OCI-LY7 (cell line): ENCODE results near the gene JAM3.

ENCODE experiments used
- CTCF ChIP-seq: fragments of 200-600 bp; sonication (generic); conservative IDR thresholded peaks from 2 replicates; pipeline ENCODE4 v1.5.1; 2014; ENCODE audit warnings: mild to moderate bottlenecking, antibody characterized with exemption, low read length, moderate library complexity, mixed read lengths
- EZH2phosphoT487 ChIP-seq: fragments of 200-600 bp; sonication (generic); IDR thresholded peaks from 2 replicates; pipeline ENCODE4 v1.6.1; 2018; ENCODE audit warnings: low read depth, borderline replicate concordance, mild to moderate bottlenecking, mixed run types, antibody characterized with exemption, low read length, moderate library complexity, mixed read lengths

GRCh38 chr11:134100171-134100570, 31.3 kb downstream of the JAM3 start:
- TF ChIP-seq CTCF (no peak), EZH2phosphoT487 (no peak)
